Activated gamma-delta T cell treated with anti-CD3 and anti-CD28 coated beads, Interleukin-2, amount 50 U/mL, for 16 hours (primary cell): ENCODE data around the gene DNAAF5.

Experiments used
- DNase-seq: peaks from one replicate; pipeline ENCODE4 v3.0.0-alpha.2; 2020; ENCODE audit warnings: low read depth

The DNAAF5 gene

DNA sequence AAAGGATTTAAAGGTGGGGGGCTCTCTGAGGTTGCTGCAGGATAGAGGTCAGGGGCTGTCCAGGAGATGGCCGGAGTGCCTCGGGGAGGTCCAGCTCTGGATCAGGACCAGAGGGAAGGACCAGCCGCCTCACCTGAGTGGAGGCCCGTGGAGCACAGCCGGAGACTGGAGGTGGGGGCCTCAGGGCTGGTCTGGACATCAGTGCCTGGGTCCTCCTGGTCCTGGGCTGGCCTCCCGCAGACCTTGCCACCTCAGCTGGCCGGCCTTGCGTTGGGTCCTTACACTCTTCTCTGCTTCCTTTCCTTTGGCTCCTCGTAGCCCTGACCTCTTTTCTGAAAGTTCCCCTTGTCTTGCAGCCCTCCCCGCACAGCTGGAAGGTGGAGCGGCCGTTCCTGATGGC lies 107.8 kb downstream of the DNAAF5 start:
- DNase-seq: no peak

DNA sequence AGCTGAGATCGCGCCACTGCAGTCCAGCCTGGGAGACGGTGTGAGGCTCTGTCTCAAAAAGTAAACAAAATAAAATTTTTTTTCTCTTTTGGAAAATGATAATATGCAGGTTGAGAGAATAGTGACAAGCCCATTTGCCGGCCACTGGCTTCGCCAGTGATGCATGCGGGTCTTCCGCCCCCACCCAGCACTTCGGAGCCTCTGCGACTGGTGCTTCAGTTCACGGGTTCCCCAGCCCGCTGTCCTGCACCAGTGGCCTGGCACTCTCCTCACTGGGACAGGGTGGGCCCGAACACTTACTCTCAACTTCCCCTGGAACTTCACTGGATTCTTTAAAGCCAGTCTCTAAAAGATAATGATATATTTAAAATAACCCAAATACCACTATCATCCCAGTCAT lies 108.5 kb downstream of the DNAAF5 start:
- DNase-seq: no peak

DNA sequence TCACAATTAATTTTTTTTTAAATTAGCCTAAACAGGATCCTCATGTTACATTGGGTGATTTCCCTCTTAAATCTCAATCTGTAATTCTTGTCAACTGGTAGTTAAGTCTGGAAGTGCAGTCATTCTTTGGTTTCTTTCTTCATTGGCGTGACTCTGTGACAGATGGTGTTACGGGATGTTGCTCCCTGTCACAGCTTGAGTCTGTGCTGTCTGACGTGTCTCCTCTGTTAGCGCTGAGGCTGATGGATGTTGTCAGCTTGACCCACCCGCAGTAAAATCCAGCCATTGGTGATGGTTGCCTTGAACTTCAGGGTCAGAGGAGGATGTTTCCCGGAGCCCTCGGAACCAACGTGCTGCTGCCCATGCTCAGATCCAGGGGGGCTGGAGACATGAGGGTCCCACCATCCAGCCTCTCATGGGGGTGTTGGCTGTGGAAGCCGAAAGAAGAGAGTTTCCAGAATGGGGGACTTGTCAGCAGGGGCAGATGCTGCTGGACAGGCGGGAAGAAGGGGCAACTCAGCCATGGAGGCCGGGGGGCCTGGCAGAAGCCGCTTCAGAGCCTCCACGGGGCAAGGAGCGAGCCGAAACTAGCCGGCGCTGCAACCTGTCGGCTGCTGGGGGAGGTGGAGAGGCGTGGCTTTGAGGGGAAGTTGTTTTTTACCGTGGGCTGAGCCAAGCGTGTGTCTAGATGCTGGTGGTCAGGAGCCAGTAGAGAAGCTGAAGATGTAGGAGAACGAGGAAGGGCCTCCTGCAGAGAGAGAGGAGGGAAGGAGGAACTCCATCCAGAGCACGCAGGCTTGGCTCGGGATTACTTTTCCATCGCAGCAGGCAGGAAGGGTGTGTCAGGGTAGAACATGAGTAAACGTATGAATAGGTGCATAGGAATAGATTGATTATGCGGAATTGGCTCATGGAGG lies 109.2 kb downstream of the DNAAF5 start:
- DNase-seq: no peak
